Smooth muscle cell of the brain vasculature (primary cell): ENCODE data around the gene KLRG1.
A peak's percentile ranks its signal among the peaks of the same experiment; 100 is the strongest.

Source experiments
- DNase-seq: peaks from one replicate; pipeline ENCODE4 v3.0.0-alpha.2; 2012; ENCODE audit warnings: low read depth, low spot score

KLRG1 gene

DNA sequence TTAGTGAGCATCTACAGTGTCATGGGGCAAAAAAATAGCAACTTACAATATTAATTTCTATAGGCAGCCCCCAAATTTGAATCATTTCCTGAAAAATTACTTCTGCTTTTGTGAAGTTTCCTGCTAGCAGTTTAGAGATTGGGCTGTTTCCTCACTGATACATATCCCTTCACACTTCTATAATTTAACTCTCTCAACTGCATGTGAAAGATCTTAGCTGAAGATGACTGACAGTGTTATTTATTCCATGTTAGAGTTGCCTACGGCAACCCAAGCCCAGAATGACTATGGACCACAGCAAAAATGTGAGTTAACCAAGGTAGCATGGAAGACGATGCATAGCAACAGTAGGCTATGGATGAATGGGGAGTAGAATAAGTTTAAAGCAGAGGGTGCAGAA is at the start of gene KLRG1:
KLRG1 (plus strand) TSS at position 134 of the 400 bp plus-strand sequence; CDS start at position 224, 90 bp downstream.
- no peak for DNase-seq

- no peak for DNase-seq
Observed at GRCh38 chr12:8941691-8942478, 47.5 kb upstream of the KLRG1 start.

DNA sequence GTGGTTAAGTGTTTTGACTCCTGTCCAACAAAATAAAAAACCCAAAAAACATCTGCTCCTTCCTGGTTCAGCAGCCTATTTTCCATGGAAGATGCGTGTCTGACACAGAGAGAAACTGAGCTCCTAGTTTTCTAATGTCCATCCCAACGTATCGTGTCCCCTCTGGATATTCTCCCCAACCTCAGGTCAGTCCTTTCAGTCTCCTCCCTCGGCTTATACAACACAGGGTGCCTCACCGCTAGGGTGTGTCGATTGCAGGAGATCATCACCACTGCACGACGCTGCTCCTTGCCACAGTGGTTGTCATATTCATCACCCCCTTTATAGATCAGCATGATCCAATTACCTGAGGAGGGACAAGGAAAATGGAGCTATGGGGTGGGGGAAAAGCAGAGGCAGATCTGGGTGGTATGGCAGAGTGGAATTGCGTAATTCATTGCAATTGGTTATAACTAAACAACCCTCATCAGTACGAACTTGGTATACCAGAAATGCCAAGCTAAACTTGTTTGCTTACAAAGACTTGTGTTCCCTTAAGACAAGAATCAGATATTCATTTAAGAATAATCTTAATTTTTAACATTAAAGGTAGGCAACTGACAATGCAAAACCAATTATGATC is 45.7 kb upstream of the KLRG1 start:
- DNase-seq = no peak

- no peak for DNase-seq
Observed at GRCh38 chr12:8946733-8947132, 42.6 kb upstream of the KLRG1 start.

DNA sequence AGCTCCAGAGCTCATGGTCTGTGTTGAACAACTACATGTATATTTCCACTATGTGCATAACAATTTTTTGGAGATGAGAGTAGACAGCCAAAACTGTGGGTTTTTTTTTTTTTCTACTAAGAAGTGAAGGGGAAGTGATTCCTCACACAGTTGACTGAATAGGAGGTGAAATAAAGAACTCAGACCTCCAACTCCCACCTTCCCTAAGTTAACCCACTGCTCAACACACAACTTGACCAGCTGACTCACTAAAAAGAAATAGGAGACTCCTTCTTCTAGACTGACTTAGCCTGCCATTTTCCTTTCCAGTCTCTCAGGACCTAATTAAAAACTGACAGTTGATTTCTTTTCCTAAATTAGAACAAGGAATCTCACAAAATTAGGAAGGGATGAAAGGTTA is 41.6 kb upstream of the KLRG1 start:
- DNase-seq = no peak

GRCh38 chr12:8948701-8949341 is 40.5 kb upstream of the KLRG1 start:
- DNase-seq = no peak

GRCh38 chr12:8949342-8950220 is 39.8 kb upstream of the KLRG1 start, which contains the start of gene M6PR:
M6PR (minus strand) TSS chr12:8949645; CDS start chr12:8946404, 3,241 bp downstream.
- peak; percentile 76 for DNase-seq

GRCh38 chr12:8950221-8950527 is 39.2 kb upstream of the KLRG1 start:
- DNase-seq = no peak

- no peak for DNase-seq
Observed at GRCh38 chr12:8950702-8951478, 38.5 kb upstream of the KLRG1 start.

DNA sequence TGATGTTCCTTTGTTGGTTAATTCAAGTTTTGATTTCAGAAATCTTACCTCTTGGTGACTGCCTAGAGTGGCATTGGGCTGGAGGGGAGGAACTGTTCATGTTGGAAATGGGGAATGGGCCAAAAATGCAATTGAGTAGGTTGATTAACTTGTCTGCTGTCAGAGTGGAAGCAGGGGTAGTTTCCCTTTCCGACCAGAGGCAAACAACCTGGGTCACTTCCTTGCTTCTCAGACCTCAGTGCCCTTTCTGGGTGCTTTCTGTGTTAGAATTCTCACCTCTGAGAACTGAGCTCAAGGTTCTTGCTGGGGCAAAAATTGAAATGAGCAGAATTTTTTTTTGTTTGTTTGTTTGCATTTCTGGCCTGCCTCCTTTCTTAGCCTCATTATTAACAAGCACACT is 37.6 kb upstream of the KLRG1 start:
- DNase-seq = no peak

- no peak for DNase-seq
Observed at GRCh38 chr12:8953773-8954402, 35.5 kb upstream of the KLRG1 start.

- no peak for DNase-seq
Observed at GRCh38 chr12:8956073-8956472, 33.3 kb upstream of the KLRG1 start.

DNA sequence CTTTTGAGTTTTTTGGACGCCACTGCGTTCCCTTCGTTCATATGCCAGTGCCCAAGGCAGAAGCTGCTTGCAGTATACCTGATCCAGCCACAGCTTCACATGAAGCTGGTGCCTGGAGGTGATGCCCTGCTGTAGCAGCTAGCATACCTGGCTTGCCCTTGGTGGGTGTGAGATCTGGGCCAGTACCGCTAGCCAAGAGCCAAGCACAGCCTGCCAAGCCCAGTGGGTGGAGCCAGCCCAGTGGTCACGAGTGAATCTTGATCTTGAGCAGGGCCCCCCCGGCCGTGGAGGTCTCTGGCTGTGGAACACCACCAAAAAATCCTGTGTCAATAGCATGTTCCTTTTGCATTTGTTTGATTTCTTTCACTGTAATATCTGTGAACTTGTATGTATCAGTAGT is 32.6 kb upstream of the KLRG1 start:
- DNase-seq = no peak

DNA sequence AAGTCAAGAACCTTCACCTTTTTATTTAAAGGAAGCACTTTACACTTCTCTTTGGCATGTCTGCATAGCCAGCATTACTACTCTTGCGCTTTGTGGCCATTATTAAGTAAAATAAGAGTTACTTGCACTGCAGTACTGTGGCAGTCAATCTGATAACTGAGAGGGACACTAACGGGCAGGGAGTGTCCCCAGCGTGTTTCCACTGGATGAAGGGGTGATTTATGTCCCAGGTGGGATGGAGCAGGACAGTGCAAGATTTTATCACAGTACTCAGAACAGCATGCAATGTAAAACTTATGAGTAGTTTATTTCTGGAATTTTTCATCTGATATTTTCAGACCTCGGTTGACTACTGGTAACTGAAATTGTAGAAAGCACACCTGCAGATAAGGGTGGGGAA is 31.8 kb upstream of the KLRG1 start:
- DNase-seq = no peak

DNA sequence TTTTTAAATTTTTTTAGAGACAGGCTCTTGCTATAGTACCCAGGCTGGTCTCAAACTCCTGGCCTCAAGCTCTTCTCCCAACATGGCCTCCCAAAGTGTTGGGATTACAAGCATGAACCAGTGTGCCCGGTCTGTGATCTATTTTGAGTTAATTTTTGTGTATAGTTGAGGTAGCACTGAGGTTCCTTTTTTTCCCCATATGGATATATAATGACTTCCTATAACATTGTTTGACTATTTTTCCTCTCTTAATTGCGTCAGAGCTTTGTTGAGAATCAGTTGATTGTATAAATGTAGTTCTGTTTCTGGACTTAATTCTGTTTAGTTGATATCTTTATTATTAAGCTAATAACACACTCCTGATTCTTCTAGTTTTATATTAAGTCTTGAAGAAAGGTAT is 31.3 kb upstream of the KLRG1 start:
- DNase-seq = no peak

GRCh38 chr12:8960176-8960575 is 29.2 kb upstream of the KLRG1 start:
- no peak for DNase-seq

- DNase-seq = no peak
Observed at GRCh38 chr12:8968761-8969160, 20.6 kb upstream of the KLRG1 start.

DNA sequence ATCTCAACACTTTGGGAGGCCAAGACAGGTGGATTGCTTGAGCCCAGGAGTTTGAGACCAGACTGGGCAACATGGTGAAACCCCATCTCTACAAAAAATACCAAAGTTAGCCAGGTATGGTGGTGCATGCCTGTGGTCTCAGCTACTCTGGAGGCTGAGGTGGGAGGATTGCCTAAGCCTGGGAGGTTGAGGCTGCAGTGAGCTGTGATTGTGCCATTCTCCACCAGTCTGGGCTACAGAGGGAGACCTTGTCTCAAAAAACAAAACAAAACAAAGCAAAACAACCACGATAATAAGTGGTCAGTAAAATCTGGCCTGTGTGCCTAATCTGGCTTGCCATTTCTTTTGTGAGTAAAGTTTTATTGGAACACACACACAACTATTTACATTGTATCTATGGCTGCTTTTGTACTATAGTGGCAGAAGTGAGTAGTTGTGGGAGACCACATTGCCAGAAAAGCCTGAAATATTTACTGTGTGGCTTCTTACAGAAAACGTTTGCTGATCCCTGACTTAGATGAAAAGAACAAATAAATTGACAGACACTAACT is 19.4 kb upstream of the KLRG1 start:
- no peak for DNase-seq

DNA sequence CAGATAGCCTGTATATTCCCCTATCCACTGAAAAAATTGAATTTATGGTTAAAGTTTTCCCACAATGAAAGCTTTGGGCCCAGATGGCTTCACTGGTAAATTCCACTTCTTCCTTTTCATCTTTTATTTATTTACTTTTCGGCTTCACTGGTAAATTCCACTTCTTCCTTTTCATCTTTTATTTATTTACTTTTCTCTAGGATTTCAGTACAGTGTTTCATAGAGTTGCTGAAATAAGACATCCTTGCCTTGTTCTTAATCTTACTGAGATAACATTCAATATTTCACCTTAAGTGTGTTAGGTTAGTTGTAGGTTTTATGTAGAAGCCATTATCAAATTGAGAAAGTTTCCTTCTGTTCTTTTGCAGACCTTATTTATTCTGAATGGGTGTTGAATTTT is 18.9 kb upstream of the KLRG1 start:
- no peak for DNase-seq

GRCh38 chr12:8980137-8980536 is 9.2 kb upstream of the KLRG1 start:
- DNase-seq = no peak
